ENCODE measurements around the gene MOG.

Gene MOG

DNA sequence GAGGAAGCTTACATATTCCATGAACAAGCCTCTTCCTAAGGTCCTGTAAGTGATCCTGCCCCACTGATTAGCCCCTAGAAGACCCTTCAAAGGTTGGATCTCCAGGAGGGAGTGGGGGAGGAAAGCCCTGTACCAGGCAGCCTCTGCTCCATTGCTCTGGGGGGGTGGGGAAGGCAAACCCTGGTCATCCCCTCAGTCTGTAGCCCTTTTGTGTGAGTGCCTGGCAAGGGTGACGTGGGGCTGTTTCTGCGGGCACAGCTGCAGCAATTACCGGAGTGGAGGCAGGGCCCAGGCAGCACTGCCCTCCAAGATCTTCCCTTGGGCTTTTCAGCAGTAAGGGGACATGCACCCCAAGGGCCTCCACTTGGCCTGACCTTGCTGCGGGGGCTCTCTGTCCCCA, at the start of gene MOG:
MOG (plus strand) TSS at position 295 of the 400 bp plus-strand sequence. CDS start 118 bp downstream, outside the sequence.
- POLR2A ChIA-PET = no interaction called here
- TF ChIP-seq LEF1 (IDR thresholded peaks at IDR 0.05; ENCODE audit: borderline replicate concordance) (no peak), FOXK2 (IDR thresholded peaks at IDR 0.05) (no peak), NFRKB (IDR thresholded peaks at IDR 0.05) (no peak), SP1 (IDR thresholded peaks at IDR 0.05) (no peak), HDGF (IDR thresholded peaks at IDR 0.05; ENCODE audit: borderline replicate concordance) (no peak), CTBP1 (IDR thresholded peaks at IDR 0.05; ENCODE audit: borderline replicate concordance) (no peak), ELF4 (IDR thresholded peaks at IDR 0.05) (no peak), BHLHE40 (IDR thresholded peaks at IDR 0.05; ENCODE audit: borderline replicate concordance) (no peak), TARDBP (IDR thresholded peaks at IDR 0.05) (no peak)
- TF ChIP-seq, protein P1, sequence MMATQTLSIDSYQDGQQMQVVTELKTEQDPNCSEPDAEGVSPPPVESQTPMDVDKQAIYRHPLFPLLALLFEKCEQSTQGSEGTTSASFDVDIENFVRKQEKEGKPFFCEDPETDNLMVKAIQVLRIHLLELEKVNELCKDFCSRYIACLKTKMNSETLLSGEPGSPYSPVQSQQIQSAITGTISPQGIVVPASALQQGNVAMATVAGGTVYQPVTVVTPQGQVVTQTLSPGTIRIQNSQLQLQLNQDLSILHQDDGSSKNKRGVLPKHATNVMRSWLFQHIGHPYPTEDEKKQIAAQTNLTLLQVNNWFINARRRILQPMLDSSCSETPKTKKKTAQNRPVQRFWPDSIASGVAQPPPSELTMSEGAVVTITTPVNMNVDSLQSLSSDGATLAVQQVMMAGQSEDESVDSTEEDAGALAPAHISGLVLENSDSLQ (IDR thresholded peaks at IDR 0.05) = no peak
- CTCF ChIA-PET = interaction anchor here (1.8 kb wide), 1 partner anchor 11 kb away, joined by 8 read pairs; no protein-coding TSS in a partner anchor
- no peak for DNase-seq (ENCODE audit: extremely low spot score)

DNA sequence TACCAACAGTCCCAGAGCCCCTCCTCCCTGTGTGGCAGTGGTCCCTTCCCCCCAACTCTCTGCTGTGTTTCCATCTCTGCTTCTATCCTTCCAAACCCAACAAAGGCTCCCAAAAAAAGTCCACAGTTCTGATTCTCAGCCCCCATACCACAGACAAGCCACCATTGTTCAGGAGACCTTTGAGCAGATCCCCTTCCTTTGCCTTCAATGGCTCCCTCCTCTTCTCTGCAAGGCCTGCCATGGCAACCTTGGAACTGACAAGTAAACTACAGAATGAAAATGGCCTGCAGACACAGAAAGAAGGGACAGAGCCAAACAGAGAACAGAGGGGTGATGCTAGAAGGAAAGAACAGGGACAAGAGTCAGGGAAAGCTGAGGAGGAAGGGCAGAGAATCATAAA, 48.8 kb upstream of the MOG start:
- ChIA-PET POLR2A (no interaction called here), CTCF (no interaction called here)
- DNase-seq (ENCODE audit: extremely low spot score) = no peak
- TF ChIP-seq ELF4 (IDR thresholded peaks at IDR 0.05) = no peak

DNA sequence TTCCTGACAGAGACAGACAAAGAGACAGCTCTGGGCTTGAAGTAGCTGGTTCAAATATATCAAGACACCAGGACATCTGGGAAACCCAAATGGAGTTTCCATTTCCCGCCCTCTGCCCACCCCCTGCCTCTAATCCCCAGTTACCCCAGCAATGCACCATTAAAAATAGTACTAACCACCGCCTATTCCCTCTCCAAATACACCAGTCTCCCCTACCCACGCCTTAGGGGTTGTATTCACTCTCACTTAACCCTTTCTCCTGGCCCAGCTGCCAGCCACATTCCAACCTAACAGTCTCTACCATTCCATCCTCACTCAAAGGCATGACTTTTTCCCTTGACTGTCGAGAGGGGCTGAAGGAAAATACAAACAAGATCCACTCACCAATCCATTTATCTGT, 46.4 kb upstream of the MOG start:
- no peak for TF ChIP-seq FOXK2 (IDR thresholded peaks at IDR 0.05)
- TF ChIP-seq LEF1 (IDR thresholded peaks at IDR 0.05; ENCODE audit: borderline replicate concordance) = no peak
- no peak for TF ChIP-seq BHLHE40 (IDR thresholded peaks at IDR 0.05; ENCODE audit: borderline replicate concordance)
- TF ChIP-seq ELF4 (IDR thresholded peaks at IDR 0.05) = no peak
- TF ChIP-seq FOXM1 (IDR thresholded peaks at IDR 0.05; ENCODE audit: borderline replicate concordance) = no peak
- no peak for TF ChIP-seq CTBP1 (IDR thresholded peaks at IDR 0.05; ENCODE audit: borderline replicate concordance)
- TF ChIP-seq TARDBP (IDR thresholded peaks at IDR 0.05) = no peak
- TF ChIP-seq L3MBTL2 (conservative IDR thresholded peaks at IDR 0.05) = no peak
- no peak for TF ChIP-seq SP1 (IDR thresholded peaks at IDR 0.05)
- no peak for TF ChIP-seq HDGF (IDR thresholded peaks at IDR 0.05; ENCODE audit: borderline replicate concordance)
- TF ChIP-seq, protein P1 (IDR thresholded peaks at IDR 0.05) = no peak
- no peak for TF ChIP-seq NFRKB (IDR thresholded peaks at IDR 0.05)
- ChIA-PET CTCF (no interaction called here), POLR2A (no interaction called here)
- no peak for DNase-seq (ENCODE audit: extremely low spot score)

DNA sequence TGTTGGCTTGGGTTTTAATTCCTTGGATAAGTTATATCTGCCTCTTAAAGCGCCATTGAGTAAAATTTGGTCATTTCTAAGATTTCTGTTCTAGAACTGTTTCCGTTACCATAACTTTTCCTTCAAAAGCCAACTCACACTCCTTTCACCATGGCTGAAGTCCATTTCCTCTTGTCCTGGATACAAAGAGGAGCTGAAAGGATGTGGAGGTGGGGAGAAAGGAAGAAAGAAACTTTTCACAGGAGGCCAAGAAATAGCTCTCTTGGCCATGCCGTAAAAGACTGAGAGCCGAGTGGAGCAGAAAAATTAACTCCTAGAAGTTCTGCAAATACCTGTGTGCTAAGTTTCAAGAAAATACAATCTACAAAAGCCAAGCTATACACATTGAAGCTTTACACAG, 45.5 kb upstream of the MOG start:
- TF ChIP-seq LEF1 (IDR thresholded peaks at IDR 0.05; ENCODE audit: borderline replicate concordance) (no peak), ELF4 (IDR thresholded peaks at IDR 0.05) (no peak), SP1 (IDR thresholded peaks at IDR 0.05) (no peak), FOXK2 (IDR thresholded peaks at IDR 0.05) (no peak), HDGF (IDR thresholded peaks at IDR 0.05; ENCODE audit: borderline replicate concordance) (no peak), TARDBP (IDR thresholded peaks at IDR 0.05) (no peak), FOXM1 (IDR thresholded peaks at IDR 0.05; ENCODE audit: borderline replicate concordance) (no peak), FOXA1 (IDR thresholded peaks at IDR 0.05) (no peak)
- CTCF ChIA-PET = interaction anchor here (0.7 to 1.2 kb wide), 2 partner anchors 8 to 42 kb away, joined by 3 to 5 read pairs; no protein-coding TSS in a partner anchor
- POLR2A ChIA-PET = interaction anchor here (0.8 kb wide), 1 partner anchor 21 kb away, joined by 4 read pairs; the partner anchor contains the start of gene GABBR1
- DNase-seq (ENCODE audit: extremely low spot score) = no peak

DNA sequence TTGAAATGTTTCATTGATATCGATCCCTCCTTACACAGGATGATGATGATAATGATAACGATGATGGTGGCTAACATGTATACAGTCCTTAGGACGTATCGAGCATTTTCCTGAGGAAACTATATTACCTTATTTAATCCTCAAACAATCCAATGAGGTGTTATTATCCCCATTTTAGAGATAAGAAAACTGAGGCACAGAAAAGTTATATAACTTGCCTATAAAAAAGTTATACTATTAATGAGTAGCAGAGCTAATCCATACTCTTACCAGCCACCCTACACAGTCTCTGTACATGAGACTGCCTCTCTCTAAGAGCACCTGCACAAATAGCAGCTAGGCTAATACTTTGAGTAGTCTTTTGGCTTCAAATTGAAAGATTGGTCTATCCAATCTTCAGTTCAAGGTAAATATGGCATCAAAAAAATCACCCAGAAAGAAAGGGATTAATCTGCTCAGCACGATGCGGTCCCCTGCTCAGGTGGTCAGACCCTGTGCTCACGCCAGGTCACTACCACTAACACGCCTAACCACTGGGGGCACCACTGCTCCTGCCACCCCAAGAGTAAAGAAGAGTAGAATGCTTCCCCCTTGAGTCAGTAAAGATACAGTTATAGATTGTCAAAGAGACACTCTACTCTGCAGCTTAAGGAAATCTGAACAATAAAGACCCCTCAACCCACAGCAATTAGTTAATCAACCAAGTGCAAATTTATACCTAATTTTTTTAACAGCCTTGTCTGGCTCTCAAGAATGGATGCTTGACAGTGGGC, 38.9 kb upstream of the MOG start:
- ChIA-PET POLR2A (interaction anchor here (2.0 kb wide), 1 partner anchor 16 kb away, joined by 5 read pairs; the partner anchor contains the start of gene GABBR1), CTCF (no interaction called here)
- DNase-seq (ENCODE audit: extremely low spot score) = peak; percentile 43
- no peak for TF ChIP-seq HDGF (IDR thresholded peaks at IDR 0.05; ENCODE audit: borderline replicate concordance)
- no peak for TF ChIP-seq LEF1 (IDR thresholded peaks at IDR 0.05; ENCODE audit: borderline replicate concordance)
- no peak for TF ChIP-seq FOXK2 (IDR thresholded peaks at IDR 0.05)
- TF ChIP-seq CTBP1 (IDR thresholded peaks at IDR 0.05; ENCODE audit: borderline replicate concordance) = no peak
- no peak for TF ChIP-seq NFRKB (IDR thresholded peaks at IDR 0.05)

DNA sequence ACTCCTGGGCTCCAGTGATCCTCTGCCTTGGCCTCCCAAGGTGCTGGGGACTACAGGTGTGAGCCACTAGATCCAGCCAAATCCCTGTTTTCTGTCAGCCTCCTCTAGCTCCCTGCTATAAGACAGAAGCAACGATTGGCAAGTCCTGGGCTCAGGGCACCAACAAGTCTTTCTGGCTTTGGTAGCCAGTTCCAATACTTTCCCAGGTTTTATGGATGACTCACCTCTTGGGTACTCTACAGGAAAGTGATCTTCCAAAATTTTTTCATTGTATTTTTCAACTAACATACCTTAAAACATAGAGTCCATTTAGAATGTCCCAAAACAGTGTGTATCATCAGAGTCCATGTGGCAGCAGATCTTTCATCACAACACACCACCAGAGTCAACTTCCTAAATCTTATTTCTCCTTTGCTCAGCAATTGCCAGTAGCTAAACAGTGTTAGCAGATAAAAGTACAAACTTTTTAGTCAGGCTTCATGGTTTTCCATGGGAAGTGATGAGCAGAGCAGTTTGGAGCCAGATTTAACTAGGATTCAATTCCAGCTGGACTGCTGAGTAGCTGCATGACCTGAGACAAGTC, 37.2 kb upstream of the MOG start:
- DNase-seq (ENCODE audit: extremely low spot score) = no peak
- ChIA-PET CTCF (no interaction called here), POLR2A (no interaction called here)
- TF ChIP-seq NFRKB (IDR thresholded peaks at IDR 0.05) (no peak), ARNT (IDR thresholded peaks at IDR 0.05) (no peak), CTBP1 (IDR thresholded peaks at IDR 0.05; ENCODE audit: borderline replicate concordance) (no peak), FOXA1 (IDR thresholded peaks at IDR 0.05) (no peak), FOXK2 (IDR thresholded peaks at IDR 0.05) (no peak), SP1 (IDR thresholded peaks at IDR 0.05) (no peak), ELF4 (IDR thresholded peaks at IDR 0.05) (no peak), LEF1 (IDR thresholded peaks at IDR 0.05; ENCODE audit: borderline replicate concordance) (no peak), HDGF (IDR thresholded peaks at IDR 0.05; ENCODE audit: borderline replicate concordance) (no peak), BHLHE40 (IDR thresholded peaks at IDR 0.05; ENCODE audit: borderline replicate concordance) (no peak), TARDBP (IDR thresholded peaks at IDR 0.05) (no peak), ZNF384 (IDR thresholded peaks at IDR 0.05) (no peak), SUZ12 (IDR thresholded peaks at IDR 0.05) (no peak)
- TF ChIP-seq, protein P1 (IDR thresholded peaks at IDR 0.05) = no peak
